NCI-H82 (cell line): ENCODE data around the gene SPEM2.

ENCODE experiments used
- DNase-seq: peaks from one replicate; lab custom pipeline; 2025; lab: John Stamatoyannopoulos, UW

Gene SPEM2

GRCh38 chr17:7421186-7421585, 4.2 kb upstream of the SPEM2 start:
- no peak for DNase-seq

- no peak for DNase-seq
These were observed 1.7 kb upstream of the SPEM2 start for GRCh38 chr17:7423679-7424078.

- DNase-seq = no peak
These were observed 340 bp downstream of the SPEM2 start for GRCh38 chr17:7425756-7426155.

- DNase-seq = no peak
These were observed 917 bp downstream of the SPEM2 start for GRCh38 chr17:7426203-7426863.

- DNase-seq = no peak
These were observed 1.6 kb downstream of the SPEM2 start for GRCh38 chr17:7426896-7427489.

GRCh38 chr17:7427549-7427948, 2.1 kb downstream of the SPEM2 start:
- no peak for DNase-seq

GRCh38 chr17:7428557-7428956, 3.1 kb downstream of the SPEM2 start, which contains the start of gene SPEM3:
Gene SPEM3, plus strand, starts transcription at chr17:7428857. Its CDS starts 46 bp downstream, at chr17:7428903.
- no peak for DNase-seq

GRCh38 chr17:7429722-7430121, 4.3 kb downstream of the SPEM2 start:
- DNase-seq = no peak

GRCh38 chr17:7431231-7431630, 5.8 kb downstream of the SPEM2 start:
- no peak for DNase-seq

- DNase-seq = no peak
These were observed 6.9 kb downstream of the SPEM2 start for GRCh38 chr17:7432296-7432695.

GRCh38 chr17:7435676-7436555, 10.5 kb downstream of the SPEM2 start:
- DNase-seq = peak; percentile 73

- peak; percentile 91 for DNase-seq
These were observed 11.3 kb downstream of the SPEM2 start for GRCh38 chr17:7436556-7437368.

- DNase-seq = no peak
These were observed 12.0 kb downstream of the SPEM2 start for GRCh38 chr17:7437369-7437863.

GRCh38 chr17:7437950-7438614, 12.7 kb downstream of the SPEM2 start:
- peak; percentile 63 for DNase-seq

- DNase-seq = no peak
These were observed 13.4 kb downstream of the SPEM2 start for GRCh38 chr17:7438656-7439460.

- DNase-seq = no peak
These were observed 14.2 kb downstream of the SPEM2 start, which contains the start of gene FGF11 for GRCh38 chr17:7439462-7440112. Gene FGF11, plus strand, starts transcription at chr17:7439512. Its CDS starts 109 bp downstream, at chr17:7439621.

GRCh38 chr17:7440113-7440833, 14.9 kb downstream of the SPEM2 start:
- DNase-seq = peak; percentile 89

GRCh38 chr17:7440834-7441195, 15.4 kb downstream of the SPEM2 start:
- peak; percentile 89 for DNase-seq

GRCh38 chr17:7441266-7441665, 15.8 kb downstream of the SPEM2 start:
- no peak for DNase-seq
